ENCODE data around the gene ACAD11. TPM values are rescaled to one million over a fixed set of nuclear protein-coding genes. Genes with fewer than 3 reads are reported as not detected.
A peak's percentile ranks its signal among the peaks of the same experiment; 100 is the strongest.

Gene ACAD11
- total RNA-seq, 2 donors from 2014 or later = 28.8 to 52.1 TPM

DNA sequence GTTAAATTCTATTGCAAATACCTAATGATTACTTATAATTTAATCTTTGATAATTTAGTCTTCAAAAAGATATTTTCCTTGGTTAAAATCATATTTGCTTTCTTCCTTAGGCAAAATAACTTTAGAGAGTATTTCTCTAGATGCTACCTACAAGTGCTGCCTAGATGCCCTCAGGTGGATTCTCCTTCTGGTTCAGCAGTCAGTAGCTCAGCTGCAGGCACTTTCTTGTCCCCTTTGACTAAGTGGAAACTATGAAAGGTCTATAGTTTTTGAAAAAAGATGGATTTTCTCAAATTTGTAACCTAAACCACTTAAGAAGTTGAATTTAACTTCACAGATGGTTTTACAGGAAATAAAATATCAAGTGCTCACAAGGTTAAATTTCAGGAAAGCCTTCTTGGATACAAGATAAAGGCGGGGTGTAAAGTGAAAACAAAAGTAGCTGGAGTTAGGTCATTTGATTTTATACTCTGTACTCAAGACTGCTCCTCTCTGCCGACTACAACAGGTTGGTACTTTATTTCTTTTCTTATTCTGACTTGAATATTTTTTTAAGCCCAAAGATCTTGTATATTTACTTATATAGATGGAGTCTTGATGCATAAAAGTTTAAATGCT is 62.7 kb downstream of the ACAD11 start, which contains the start of gene ACKR4:
Gene ACKR4, plus strand, starts transcription at position 455 of the 618 bp plus-strand sequence. CDS start 3,128 bp downstream, outside the sequence.
- Histone ChIP-seq H3K27me3 (no peaks in the 10 kb centered on the region), H3K36me3 (replicated peaks in 1 of 2; ENCODE audit: insufficient read depth in 1 of 2, low read depth in 2 of 2) (no peaks in the 10 kb centered on the region), H3K27ac (peak within 1 kb of the TSS in 1 of 4 donors; percentile 37), H3K4me3 (no peak within 1 kb of the TSS), H3K4me1 (peaks cover 9% of the 10 kb centered on the region), H3K9me3 (no peaks in the 10 kb centered on the region)
- TF ChIP-seq, protein P1, sequence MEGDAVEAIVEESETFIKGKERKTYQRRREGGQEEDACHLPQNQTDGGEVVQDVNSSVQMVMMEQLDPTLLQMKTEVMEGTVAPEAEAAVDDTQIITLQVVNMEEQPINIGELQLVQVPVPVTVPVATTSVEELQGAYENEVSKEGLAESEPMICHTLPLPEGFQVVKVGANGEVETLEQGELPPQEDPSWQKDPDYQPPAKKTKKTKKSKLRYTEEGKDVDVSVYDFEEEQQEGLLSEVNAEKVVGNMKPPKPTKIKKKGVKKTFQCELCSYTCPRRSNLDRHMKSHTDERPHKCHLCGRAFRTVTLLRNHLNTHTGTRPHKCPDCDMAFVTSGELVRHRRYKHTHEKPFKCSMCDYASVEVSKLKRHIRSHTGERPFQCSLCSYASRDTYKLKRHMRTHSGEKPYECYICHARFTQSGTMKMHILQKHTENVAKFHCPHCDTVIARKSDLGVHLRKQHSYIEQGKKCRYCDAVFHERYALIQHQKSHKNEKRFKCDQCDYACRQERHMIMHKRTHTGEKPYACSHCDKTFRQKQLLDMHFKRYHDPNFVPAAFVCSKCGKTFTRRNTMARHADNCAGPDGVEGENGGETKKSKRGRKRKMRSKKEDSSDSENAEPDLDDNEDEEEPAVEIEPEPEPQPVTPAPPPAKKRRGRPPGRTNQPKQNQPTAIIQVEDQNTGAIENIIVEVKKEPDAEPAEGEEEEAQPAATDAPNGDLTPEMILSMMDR (IDR thresholded peaks at IDR 0.05) = no peak
- no peak for TF ChIP-seq POLR2A (IDR thresholded peaks at IDR 0.05)
- WGBS, 2 donors = 31 to 35% methylated on average over 2 of the region's 2 CpGs
- intact Hi-C loops (cut with DNase I) = no loop called here
- ATAC-seq = peak; percentile 70
- DNase-seq = no peak

DNA sequence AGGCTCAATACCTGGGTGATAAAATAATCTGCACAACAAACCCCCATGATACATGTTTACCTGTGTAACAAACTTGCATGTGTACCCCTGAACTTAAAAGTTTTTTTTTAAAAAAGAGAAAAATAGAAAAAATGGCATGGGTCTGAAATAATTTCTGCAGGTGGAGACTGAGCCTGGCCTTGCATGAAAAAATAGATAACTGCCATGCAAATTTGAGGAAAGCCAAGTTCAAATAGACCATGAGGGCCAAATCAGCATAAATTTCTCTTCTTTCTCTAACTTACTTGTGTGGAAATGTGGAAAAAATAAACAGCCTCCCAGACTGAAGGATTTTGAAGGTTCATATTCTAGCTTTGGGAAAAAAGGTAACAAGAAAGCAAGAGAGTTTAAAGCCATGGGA is 63.3 kb downstream of the ACAD11 start:
- intact Hi-C loops (cut with DNase I) = no loop called here
- no peaks in the 10 kb centered on the region for H3K27me3 ChIP-seq
- peaks cover 9% of the 10 kb centered on the region for H3K4me1 ChIP-seq
- H3K9me3 ChIP-seq = no peaks in the 10 kb centered on the region
- H3K27ac ChIP-seq = no peak overlapping the region
- no peak overlapping the region for H3K4me3 ChIP-seq
- DNase-seq (no peak), ATAC-seq (no peak)
- TF ChIP-seq, protein P1 (IDR thresholded peaks at IDR 0.05) = no peak
- TF ChIP-seq POLR2A (IDR thresholded peaks at IDR 0.05) = no peak
- no peaks in the 10 kb centered on the region for H3K36me3 ChIP-seq (replicated peaks in 1 of 2; ENCODE audit: insufficient read depth in 1 of 2, low read depth in 2 of 2)

DNA sequence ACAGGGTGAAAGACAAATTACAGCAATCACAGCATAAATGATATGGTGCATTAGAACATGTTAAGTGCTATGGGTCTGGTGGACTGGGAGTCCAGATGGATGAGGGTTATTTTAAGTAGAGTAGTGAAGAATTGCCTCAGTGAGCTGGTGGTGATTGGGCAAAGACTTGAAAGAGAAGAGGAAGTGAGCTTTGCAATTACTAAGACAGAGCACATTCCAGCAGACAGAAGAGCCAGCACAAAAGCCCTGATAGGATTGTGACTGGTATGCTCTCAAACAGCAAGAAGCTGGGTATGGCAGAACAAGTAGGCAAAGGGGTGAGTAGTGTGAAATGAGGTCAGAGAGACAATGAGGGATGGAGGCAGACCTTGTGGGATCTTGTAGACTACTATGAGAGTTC is 64.6 kb downstream of the ACAD11 start:
- Histone ChIP-seq H3K36me3 (replicated peaks in 1 of 2; ENCODE audit: insufficient read depth in 1 of 2, low read depth in 2 of 2) (no peaks in the 10 kb centered on the region), H3K27me3 (no peaks in the 10 kb centered on the region), H3K27ac (no peak overlapping the region), H3K9me3 (no peaks in the 10 kb centered on the region), H3K4me1 (peaks cover 9% of the 10 kb centered on the region), H3K4me3 (no peak overlapping the region)
- TF ChIP-seq, protein P1 (IDR thresholded peaks at IDR 0.05) = no peak
- TF ChIP-seq POLR2A (IDR thresholded peaks at IDR 0.05) = no peak
- no peak for DNase-seq
- ATAC-seq = no peak
- intact Hi-C loops (cut with DNase I) = no loop called here

DNA sequence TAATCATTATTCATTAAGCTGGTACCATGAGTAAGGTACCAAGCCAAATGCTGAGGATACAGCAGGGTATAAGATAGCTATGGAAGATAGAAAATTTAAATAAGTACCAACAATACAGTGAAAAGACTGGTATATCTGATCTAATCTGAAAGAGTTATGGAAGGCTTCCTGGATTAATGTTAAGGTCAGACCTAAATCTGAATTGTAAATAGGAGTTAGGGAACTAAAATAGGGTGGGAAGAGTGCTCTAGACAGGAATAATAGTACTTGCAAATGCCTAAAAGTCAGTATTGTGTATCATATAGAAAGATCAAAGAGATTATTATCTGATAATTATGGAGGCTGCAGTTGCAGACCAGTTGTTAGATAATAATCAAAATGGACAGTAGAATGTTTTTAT is 65.1 kb downstream of the ACAD11 start:
- no peak overlapping the region for H3K4me3 ChIP-seq
- no peak overlapping the region for H3K27ac ChIP-seq
- H3K4me1 ChIP-seq = peaks cover 9% of the 10 kb centered on the region
- no peaks in the 10 kb centered on the region for H3K27me3 ChIP-seq
- ATAC-seq (no peak), DNase-seq (no peak)
- intact Hi-C loops (cut with DNase I) = no loop called here
- H3K36me3 ChIP-seq (replicated peaks in 1 of 2; ENCODE audit: insufficient read depth in 1 of 2, low read depth in 2 of 2) = no peaks in the 10 kb centered on the region
- no peaks in the 10 kb centered on the region for H3K9me3 ChIP-seq
- no peak for TF ChIP-seq POLR2A (IDR thresholded peaks at IDR 0.05)
- TF ChIP-seq, protein P1 (IDR thresholded peaks at IDR 0.05) = no peak

GRCh38 chr3:132593947-132594323 is 65.7 kb downstream of the ACAD11 start:
- H3K4me3 ChIP-seq = no peak overlapping the region
- intact Hi-C loops (cut with DNase I) = no loop called here

More at GRCh38 chr3:132593947-132594323, 65.7 kb downstream of the ACAD11 start:
- DNase-seq (no peak), ATAC-seq (no peak)
- no peaks in the 10 kb centered on the region for H3K27me3 ChIP-seq
- H3K27ac ChIP-seq = no peak overlapping the region
- WGBS, 2 donors = 82 to 86% methylated on average over 3 of the region's 3 CpGs
- H3K36me3 ChIP-seq (replicated peaks in 1 of 2; ENCODE audit: insufficient read depth in 1 of 2, low read depth in 2 of 2) = no peaks in the 10 kb centered on the region
- no peaks in the 10 kb centered on the region for H3K9me3 ChIP-seq
- H3K4me1 ChIP-seq = peaks cover 9% of the 10 kb centered on the region
- no peak for TF ChIP-seq POLR2A (IDR thresholded peaks at IDR 0.05)
- TF ChIP-seq, protein P1 (IDR thresholded peaks at IDR 0.05) = no peak

All from body of pancreas (tissue), 4 donors.